AG08395 (cell line): ENCODE measurements around the gene TMOD1.
"Not testable (repeated sequence)": the region's sequence is repeated elsewhere in the genome, so short reads cannot be mapped to it uniquely, and the experiment has no call there.

Experiments
- DNase-seq: peaks from one replicate; pipeline ENCODE4 v3.0.0; 2012; ENCODE audit warnings: mixed read lengths, low spot score

TMOD1 gene

DNA sequence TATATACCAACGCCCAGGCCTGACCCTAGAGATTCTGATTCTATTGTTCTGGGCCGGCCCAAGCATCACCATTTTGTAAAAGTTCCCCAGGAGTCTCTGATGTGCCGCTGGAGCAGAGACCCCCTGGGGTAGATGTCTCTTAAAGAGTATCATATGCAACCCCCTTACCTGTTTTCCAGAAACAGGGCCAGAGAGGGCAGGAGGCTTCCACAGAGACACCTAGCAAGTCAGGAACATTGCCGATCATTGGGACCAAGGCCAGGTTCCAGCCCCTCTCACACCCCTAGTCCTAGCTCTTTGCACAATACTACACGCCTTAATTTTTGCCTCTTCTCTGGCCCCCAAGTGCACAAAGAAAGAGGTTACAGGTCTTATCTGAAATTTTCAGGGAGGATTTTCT, 63.8 kb downstream of the TMOD1 start:
- no peak for DNase-seq

DNA sequence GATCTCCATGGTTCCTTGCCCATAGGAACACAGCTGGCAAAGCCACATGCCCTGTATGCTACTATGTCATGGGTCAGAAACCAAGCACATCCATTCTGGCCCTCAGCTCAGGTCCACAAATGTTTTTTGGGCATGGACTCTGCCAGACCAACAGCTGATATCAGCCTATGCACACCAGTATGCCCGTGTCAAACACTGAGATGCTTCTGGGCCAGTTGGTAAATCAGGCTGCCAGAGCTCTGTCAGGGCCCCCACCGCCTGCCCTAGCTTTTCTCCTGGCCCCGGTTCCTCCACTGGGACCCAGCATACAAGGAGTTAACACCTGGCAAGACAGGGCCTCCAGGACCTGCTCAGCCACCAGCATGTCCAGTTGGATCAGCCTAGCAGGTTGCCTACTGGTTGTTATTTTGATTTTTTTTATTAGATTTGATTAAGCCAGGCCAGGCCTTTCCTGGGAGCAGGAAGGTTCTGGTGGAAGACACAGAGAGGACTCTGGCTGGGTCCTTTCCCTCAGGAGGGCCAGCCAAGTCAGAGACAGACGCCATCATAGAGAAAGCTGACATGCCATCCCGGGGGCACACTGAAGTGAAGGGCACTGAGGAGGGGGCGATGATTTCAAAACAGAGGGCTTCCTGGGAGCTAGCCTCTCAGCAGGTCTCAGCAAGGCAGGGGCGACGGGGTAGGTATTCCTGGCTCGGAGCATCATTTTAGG, 65.9 kb downstream of the TMOD1 start:
- no peak for DNase-seq

GRCh38 chr9:97567894-97568202, 66.4 kb downstream of the TMOD1 start:
- no peak for DNase-seq

- no peak for DNase-seq
Observed at GRCh38 chr9:97568461-97569275, 67.2 kb downstream of the TMOD1 start.

DNA sequence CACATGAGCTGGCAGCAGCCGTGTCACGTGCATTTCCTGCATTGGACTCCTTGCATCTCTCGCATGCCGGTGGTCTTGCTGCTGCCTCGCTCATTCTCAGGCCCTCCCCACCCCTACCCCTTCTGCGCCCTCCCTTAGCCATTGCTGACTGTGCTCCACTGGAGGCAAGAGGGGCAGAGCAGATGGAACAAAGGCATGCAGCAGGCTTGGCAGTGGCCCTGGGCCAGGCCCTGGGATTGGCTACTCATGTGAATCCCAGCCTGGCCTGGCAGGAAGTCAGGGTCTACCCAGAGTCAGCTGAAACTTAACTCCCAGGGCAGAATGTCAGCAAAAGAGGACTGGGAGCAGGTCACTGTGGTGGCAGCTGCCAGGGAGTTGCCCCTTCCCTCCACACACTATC, 69.4 kb downstream of the TMOD1 start:
- DNase-seq = no peak

GRCh38 chr9:97571664-97572063, 70.2 kb downstream of the TMOD1 start:
- DNase-seq = no peak

- DNase-seq = no peak
Observed at GRCh38 chr9:97572196-97572891, 70.9 kb downstream of the TMOD1 start.

GRCh38 chr9:97572892-97573365, 71.5 kb downstream of the TMOD1 start:
- no peak for DNase-seq

DNA sequence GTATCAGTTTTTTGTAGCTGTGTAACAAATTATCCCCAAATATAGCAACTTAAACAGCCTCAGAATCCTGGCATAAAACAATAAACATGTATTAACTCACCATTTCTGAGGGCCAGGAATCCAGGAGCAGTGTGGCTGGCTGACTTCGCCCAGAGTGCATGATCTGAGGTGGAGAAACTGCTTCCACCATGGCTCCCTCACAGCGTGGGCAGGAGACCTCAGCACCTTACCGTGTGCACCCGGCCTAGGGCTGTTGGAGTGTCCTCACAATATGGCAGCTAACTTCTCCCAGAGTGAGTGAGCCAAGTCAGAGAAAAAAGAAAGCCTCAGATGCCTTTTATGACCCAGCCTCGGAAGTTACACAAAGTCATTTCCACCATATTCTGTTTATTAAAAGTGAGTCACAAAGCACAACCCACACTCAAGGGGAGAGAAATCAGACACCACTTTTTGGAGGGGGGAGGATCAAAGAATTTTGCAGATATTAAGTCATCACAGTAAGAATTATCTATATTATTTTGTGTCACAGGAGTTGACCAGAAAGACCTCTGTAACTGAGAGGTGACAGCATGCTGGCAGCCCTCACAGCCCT, 72.1 kb downstream of the TMOD1 start:
- DNase-seq = no peak

- DNase-seq = not testable (repeated sequence)
Observed at GRCh38 chr9:97574101-97574571, 72.7 kb downstream of the TMOD1 start.

DNA sequence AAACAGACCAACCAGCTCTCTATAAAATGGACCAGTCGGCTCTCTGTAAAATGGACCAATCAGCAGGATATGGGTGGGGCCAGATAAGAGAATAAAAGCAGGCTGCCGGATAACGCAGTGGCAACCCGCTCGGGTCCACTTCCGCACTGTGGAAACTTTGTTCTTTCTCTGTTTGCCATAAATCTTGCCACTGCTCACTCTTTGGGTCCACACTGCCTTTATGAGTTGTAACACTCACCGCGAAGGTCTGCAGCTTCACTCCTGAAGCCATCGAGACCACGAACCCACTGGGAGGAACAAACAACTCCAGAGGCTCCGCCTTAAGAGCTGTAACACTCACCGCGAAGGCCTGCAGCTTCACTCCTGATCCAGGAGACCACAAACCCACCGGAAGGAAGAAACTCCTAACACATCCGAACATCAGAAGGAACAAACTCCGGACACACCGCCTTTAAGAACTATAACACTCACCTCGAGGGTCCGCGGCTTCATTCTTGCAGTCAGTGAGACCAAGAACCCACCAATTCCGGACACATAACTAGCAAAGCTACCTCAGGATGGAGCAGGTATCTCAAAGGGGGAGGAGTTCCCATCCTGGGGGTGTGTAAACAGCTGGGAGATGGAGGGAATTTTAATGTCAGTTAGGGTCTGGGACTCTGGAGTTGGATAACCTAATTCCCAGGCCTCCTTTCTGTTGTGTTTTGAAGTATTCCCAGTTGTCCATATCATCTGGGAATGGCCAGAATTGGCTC, 73.6 kb downstream of the TMOD1 start:
- DNase-seq = not testable (repeated sequence)

DNA sequence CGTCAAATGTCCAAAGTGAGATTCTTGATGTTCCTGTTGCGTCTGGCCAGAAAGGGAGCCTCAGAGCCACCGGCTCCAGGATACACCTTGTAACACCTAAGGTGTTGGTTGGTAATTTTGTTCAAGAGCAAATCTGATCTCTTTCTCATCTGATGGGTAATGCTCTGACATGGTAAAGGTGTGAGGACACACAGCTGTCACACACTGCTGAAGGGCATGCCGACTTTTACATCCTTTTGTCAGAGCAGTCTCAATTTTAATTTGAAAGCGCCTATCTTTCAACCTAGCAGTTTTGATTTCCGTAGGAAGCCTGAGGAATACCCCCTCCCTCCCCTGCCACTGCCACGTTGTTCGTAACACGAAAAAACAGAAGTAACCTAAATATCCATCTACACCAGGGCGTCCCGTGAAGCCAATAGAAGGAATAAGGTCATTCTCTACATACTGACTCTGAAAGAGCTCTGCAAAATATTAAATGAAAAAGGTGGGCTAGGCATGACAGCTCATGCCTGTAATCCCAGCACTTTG, 74.3 kb downstream of the TMOD1 start:
- no peak for DNase-seq

GRCh38 chr9:97577051-97577450, 75.6 kb downstream of the TMOD1 start:
- DNase-seq = no peak

DNA sequence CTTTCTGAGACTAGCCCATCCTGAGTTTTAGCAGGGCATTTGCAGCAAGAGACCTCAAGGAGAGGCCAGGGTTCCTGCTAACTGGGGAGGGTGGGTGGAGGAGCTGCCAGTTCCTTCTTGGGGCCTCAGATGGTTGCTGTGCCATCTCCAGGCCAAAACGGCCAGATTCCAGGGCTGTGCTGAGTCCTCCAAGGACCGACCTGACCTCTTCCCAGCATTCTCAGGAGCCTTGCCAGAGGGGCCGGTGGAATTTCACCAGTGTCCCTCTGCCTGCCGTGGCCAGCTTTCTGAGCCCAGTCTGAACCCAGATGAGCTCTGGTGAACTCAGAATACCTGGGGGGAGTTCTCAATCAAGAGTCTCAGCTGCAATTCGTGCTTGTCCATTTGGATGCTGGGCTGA, 77.4 kb downstream of the TMOD1 start:
- no peak for DNase-seq

GRCh38 chr9:97579914-97580313, 78.4 kb downstream of the TMOD1 start:
- DNase-seq = no peak

- not testable (repeated sequence) for DNase-seq
Observed at GRCh38 chr9:97581590-97581989, 80.1 kb downstream of the TMOD1 start.

DNA sequence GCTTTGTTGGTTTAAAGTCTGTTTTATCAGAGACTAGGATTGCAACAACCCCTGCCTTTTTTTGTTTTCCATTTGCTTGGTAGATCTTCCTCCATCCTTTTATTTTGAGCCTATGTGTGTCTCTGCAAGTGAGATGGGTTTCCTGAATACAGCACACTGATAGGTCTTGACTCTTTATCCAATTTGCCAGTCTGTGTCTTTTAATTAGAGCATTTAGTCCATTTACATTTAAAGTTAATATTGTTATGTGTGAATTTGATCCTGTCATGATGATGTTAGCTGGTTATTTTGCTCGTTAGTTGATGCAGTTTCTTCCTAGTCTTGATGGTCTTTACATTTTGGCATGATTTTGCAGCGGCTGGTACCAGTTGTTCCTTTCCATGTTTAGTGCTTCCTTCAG, 83.3 kb downstream of the TMOD1 start:
- not testable (repeated sequence) for DNase-seq

DNA sequence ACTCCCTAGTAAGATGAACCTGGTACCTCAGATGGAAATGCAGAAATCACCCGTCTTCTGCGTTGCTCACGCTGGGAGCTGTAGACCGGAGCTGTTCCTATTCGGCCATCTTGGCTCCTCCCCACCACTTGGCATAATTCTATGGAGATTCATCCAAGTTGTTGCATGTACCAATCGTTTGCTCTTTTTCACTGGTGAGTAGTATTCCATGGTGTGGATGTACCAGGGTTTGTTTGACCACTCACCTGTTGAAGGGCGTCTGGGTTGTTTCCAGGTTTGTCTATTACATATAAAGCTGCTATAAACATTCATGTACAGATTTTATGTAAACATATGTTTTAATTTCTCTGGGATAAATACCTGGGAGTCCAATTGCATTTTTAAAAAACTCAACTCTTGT, 85.4 kb downstream of the TMOD1 start:
- not testable (repeated sequence) for DNase-seq

DNA sequence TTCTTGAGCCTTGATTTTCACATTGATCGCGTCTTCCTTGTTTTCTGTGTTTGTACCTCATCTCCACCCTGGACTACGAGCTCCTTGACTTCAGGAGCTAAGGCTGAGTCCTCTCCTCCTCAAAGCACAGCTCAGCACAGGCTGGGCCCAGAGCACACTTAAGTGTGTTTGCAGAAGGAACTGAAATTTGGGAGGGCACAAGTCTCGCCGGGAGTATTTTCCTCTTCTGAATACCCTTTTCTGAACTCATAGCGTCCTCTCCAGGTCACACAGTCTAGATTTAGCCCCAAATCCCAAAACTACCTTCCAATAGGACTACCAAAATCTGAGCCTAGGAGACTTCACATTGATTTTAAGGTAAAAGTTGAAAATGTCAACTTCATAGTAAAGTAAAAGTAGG, 90.1 kb downstream of the TMOD1 start:
- no peak for DNase-seq

DNA sequence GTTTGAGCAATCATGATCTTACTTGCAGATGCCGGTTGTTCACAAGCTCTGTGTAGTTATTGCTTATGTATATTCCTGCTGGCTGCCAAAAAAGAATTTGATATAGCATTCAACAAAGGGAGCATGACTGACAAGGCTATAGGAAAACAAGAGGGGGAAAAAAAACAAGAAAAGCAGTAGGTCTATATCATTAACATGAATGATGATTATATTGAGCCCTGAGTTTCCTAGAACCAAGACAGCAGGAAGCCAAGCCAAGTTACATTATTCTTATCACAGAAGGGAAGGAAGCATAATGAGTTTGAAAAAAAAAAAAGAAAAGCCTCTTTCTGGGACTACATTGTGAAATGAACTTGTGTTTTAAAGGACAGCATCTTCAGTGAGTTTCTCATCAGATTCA, 90.7 kb downstream of the TMOD1 start:
- no peak for DNase-seq

GRCh38 chr9:97593960-97594359, 92.5 kb downstream of the TMOD1 start:
- peak; percentile 21 for DNase-seq
